HG02763 (cell line): ENCODE data around the gene IQCN.

Experiments
- ATAC-seq: cut with Tn5 transposase; IDR thresholded peaks from one replicate; pipeline ENCODE4 v1.9.1; 2021; ENCODE audit warnings: mild to moderate bottlenecking, moderate library complexity; ENCODE audit not compliant: unreplicated experiment

Gene IQCN

DNA sequence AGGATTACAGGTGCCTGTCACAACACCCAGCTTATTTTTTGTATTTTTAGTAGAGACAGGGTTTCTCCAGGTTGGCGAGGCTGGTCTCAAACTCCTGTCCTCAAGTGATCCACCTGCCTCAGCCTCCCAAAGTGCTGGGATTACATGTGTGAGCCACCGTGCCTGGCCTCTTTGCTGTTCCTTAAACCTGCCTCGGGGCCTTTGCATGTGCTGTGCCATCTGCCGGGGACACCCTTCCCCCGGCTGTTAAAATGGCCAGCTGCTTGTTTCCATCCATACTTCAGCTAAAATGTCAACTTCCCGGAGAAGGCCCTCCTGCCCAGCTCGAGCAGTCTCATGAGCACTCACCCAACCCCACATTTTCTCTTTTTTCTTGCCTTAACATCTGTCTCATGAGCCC is 29.0 kb downstream of the IQCN start:
- ATAC-seq: no peak

DNA sequence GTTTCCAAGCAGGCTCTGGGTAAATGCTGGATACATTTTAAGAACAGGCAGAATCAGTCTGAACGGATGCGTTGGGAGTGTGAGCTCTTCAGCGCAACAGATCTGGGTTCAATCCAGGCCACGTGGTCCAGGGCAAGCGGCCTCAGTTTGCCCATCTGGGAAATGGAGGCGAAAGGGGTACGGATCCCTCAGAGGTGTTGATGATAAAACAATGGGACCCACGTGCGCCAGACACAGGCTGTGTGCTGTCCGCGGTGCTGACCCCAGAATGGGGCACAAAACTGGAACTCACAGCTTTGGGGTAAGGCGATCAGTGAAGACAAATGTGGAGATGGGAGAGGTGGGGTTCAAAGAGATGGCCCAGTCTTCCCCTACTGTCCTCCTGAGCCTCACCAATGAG is 34.9 kb downstream of the IQCN start:
- no peak for ATAC-seq

DNA sequence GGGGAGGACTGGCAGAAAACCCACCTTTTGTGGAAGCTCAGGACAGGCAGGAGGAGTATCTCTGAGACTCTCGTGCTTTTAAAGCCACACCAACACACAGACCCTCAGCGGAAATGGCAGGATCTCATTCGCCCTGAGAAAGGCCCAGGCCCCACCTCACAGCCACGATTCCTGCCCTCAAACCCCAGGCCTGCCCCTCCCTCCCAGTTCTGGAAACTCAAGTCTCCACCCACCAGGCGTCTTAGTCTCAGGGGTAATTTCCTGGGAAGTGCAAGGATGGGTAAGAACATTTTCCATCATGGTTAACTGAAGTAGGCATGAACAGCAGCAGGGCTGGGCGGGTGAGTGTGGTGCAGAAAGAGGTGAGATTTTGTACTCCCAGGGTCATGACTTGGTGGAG is 40.1 kb downstream of the IQCN start:
- ATAC-seq: no peak

DNA sequence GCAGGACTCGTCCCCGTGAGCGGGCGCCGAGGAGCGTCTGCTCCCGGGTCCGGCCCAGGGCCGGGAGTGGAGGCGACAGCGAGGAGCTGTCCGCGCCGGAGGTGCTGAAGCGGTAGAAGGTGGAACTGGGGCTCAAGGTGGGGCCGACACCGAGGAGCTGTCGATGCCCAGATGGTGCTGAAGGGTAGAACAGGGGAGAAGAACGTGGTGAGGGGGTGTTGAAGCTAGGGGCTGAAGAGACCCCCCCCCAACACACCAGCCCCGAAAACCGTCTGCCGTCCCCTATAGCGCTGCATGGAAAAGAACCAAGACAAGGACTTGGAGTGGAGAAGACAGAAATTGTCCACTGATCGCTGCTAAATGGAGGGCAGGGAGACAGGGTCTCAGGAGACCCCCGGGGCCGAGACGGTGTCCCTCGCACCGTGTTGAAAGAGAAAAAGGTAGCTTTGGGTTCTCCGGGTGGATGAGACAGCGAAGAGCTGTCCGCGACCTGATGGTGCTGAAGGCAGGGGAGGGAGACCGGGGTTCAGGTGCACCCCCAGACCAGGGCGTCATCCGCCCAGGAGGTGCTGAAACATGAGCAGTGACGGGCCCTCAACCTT is 40.9 kb downstream of the IQCN start:
- ATAC-seq: no peak

DNA sequence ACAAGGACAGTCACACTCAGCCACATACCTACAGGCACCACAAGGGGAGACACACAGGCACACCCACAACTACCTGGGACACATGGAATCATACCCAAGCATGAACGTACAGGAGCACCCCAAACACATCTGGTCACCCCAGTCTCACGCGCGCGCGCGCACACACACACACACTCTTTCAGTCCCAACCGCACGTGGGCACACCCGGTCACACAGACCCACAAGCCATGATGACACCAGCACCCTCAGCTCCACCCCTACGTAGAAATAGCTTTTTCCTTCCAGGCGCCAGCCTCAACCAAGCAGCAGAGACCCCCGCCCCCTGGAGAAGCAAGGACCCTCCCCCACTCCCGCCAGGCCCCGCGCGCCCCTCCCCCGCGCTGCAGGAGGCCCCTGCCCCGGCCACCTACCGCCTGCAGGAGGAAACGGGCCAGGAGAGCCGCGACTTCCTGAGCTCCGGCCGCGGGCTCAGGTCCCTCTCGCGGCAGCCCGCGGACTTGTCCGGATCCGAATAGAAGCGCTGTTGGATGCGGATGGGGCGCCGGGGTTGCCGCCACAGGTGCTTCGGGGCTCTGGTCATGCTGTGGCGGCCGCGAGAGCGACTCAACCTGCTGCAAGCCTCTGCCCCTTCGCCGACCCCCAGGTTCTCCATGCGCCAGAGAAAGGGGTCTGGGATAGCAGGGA is 41.6 kb downstream of the IQCN start:
- no peak for ATAC-seq

DNA sequence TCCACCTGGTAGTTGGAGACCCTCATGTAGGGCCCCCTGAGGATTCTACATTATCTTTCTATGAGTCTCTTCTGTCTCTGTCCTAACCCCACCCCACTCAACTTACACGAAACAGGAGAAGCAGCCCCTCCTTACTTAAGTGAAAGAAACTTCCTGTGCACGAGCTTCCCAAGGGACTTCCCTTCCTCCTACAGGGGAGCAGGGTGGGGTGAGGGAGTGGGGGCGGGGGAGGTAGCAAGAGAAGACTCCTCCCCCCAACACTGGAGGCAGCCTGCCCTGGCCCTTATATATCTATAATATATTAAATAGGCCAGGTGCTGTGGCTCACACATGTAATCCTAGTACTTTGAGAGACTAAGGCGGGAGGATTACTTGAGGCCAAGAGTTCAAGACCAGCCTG is 42.5 kb downstream of the IQCN start:
- no peak for ATAC-seq

DNA sequence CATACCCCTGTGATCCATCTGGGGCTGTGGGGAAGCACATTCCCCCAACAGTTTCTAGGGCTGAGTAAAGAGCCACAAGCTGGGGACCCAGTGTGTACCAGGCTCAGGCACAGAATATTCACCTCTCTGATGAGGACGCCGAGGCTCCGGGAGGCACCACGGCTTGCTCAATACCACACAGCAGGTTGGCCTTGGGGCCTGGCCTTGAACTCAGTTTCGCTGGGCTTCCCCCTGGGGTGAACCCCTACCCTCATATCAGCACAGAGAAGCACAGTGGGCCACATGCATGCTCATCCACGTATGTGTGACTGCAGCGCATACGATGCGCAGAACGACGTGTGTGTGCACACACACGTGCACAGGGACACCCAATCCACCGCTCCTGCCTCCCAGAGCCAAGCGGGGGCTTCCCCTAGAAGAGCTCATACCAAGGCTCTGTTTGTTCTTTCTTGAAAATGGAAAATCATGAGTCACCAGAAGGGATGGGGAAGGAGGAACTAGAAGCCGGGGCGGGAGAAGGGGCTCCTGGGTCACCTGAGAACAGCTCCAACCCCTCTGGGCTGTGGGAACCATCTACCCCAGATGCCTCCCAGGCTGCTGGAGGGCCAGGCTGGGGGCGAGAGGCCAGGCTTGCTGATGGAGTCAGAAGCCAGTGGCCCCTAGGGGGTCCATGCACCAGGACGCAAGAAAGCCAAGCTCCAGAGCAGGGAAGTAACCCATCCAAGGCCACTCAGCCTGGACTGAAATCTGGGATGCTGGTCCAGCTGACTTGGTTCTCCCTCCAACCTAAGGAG is 43.1 kb downstream of the IQCN start:
- no peak for ATAC-seq

DNA sequence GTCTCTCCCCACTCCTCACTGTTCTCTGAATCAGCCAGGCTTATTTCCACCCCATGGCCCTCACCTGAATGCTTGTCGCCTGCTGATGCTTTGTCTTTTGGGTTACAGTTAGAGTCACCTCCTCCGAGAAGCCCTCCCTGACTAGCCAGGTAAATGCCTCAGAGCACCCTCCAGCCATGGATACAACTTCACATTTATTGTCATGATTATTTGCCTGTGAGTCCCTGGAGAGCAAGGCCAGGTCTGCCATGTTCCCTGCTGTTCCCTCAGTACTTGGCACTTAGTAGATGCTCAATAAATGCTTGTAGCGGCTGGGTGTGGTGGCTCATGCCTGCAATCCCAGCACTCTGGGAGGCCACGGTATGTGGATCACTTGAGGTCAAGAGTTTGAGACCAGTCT is 44.3 kb downstream of the IQCN start:
- no peak for ATAC-seq

DNA sequence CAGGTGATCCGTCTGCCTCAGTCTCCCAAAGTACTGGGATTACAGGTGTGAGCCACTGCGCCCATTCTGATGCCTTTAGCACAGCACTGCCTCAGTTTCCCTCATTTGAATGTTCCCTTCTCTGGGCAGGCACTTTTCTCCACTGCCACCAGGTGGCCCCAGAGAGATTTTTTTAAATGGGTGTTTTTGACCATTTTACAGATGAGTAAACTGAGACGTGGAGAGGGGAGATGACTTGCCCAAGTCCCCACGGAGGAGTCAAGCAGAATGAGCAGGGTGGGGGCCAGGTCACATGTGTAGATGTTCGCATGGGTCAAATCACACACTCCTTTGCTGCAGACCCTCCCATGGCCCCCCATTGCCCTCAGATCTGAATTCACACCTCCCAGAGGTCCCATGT is 44.8 kb downstream of the IQCN start:
- no peak for ATAC-seq

DNA sequence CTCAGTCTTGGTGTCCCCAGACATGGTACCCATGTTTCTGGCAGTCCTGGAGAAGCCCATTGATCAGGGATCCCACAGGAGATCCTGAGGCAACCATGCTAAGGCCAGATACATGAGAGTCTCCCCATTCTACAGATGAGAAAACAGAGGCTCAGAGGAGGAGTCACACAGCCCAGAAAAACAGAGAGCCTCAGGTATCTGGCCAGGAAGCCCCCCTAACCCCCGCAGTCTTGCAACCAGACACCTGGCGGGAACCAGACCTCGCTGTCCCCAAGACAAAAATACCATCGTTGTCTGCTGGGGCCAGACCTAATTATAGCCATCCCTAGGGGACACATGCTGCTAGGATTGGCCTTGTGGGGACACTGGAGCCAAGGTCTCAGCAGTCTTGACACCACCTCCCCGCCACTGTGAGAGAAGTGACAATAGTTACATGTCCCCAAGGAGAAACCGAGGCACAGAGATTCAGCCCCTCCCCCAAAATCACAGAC is 46.4 kb downstream of the IQCN start:
- no peak for ATAC-seq

DNA sequence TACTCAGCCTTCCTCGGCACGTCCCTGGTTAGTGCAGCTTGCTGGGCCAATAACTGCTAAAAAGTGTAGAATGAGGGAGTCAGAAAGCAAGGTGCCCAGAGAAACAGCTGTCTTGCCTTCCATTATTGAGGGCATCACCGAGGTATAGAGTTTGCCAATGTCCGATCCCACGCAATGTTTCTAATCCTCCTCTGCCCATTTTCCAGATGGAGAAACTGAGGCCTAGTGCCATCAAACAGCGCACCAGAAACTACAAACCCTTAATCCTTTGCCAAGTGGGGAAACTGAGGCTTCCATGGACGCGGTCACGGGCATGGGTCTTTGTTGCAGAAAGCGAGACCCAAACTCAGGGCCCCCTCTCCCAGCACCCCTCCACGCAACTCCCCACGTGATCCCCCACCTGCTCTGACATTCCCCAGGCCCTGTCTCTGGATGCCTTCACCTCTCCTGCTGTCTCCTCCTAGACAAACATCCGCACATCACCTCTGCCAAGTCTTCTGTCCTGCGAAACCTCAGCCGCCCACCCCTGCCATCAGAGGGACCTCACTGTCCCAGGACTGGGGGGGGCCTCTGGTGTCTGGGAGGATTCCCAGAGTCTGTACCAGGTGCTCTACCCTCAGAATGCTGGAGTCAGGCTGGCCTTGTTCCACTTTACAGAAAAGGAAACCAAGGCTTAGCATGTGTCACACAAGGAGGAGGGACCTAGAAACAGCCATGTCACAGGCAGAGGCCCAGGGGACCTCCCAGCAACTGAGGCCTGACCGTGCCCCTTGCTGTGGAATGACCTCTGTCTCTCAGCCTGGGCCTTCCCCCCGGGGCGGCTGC is 47.1 kb downstream of the IQCN start:
- ATAC-seq: no peak

DNA sequence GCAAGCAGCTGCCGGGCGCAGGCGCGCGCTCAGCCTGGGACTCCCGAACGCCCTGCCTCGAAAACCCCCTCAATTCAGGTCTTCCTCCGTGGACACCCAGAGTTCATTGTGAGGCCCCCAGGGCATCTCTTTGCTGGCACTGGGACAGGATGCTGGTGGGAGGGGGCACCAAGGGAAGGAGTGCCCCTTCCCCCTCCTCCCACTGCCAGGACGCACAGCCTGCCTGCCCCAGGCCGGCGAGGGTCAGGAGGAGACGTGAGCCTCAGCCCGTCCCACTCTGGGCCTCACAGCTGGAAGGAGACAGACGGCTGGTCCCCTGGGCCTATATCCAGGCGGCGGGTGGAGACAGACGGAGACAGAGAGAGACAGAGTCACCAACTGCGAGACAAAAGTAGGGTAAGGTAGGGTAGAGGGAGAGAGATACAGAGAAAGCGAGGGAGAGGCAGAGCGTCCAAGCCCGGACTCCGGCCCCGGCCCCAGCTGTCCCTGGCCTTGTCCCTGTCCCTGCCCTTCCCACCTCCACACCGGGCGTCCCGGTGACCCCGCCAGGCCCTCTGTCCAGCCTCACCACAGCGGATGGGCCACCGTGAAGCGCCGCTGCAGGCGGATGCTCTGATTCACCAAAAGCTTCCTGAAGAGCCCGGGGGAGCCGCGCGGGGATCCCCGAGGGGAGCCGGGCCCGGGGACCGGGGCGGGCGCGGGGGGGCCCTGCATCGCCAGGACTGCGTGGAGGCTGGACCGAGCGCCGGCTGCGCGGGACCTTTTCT is 48.4 kb downstream of the IQCN start, which contains the start of gene PDE4C:
Gene PDE4C, minus strand, starts transcription at position 737 of the 767 bp plus-strand sequence. Its CDS starts 23 bp downstream, at position 714.
- no peak for ATAC-seq

DNA sequence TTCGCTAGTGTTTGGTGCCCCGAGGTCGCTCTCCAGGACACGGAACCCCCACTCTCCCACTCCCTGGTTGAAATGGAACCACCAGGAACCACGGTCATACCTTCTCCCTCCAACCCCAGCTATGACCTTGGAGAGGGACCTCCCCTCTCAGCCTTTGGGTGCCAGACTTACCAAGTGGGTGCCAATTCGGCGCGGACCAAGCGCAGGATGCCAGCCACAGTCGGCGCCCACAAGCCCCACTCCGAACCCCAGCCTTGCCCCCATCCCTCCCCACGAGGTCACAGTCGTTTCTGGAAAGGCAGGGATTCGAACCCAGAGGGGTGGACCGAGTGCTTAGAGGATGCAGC is 48.9 kb downstream of the IQCN start:
- no peak for ATAC-seq

DNA sequence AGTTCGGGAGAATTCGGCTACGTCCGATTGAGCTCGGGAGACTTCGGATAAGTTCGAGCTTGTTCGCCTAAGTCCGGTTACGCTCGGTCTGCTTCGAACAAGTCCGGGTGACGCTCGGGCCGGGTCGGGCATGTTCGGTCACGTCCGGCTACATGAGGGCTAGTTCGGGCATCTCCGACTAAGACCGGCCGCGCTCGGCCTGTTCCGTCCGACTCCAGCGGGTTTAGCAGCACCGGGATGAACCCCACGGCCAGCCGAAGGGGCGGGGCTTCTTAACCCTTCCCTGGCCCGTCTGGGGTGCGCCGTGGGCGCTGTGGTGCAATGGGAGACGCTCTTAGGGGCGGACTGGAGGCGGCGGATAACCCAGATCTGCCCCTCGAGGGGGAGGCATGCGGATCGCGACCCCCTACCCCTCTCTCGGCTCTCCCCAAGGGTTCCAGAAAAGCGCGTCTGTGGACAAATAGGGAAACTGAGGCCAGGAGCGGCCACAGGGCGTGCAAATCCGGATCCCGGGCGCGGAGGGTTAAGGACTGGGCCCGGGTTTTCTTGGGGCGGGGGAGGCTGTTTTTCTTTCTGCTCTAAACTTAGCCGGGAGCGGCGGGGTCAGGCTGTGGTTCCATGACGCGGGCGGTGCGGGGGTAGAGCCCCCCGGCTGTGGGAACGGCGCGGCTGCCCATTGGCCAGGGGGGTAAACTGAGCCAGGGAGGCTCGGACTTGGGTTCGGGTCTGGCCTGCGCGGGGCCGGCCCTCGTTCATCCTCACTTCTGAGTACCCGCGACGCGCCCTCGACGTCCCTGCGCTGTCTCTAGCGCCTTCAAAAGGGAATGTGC is 49.5 kb downstream of the IQCN start:
- ATAC-seq: peak; percentile 82

DNA sequence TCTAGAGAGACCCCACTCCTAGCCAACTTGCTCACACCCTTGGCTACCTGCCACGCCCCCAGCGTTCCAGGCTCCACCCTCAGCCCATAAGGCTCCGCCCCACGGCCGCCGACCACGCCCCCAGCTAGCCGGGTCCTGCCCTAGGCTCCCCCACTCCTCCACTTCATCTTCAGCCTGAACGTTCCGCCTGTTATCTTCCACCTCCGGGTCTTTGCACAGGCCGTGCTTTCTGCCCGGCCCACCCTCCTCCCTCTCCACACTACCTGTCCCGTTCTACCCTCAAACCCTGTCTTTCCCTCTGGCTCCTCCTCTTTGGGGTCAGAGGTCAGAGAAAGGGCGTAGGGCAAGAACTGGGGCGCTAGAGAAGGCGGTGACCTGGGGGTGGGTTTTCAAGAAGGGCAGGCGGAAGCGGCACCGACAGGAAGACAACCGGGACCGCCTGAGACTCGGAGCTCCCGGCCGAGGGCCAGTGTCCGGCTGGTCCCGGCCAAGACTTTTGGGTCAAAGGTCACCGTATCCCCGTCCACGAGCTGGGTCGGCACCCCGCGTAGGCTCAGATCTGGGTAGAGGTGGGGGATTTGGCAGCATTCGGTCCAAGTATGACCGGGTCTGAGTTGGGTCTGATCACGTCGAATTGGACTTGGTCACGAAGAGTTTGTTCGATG is 50.3 kb downstream of the IQCN start:
- ATAC-seq: no peak

DNA sequence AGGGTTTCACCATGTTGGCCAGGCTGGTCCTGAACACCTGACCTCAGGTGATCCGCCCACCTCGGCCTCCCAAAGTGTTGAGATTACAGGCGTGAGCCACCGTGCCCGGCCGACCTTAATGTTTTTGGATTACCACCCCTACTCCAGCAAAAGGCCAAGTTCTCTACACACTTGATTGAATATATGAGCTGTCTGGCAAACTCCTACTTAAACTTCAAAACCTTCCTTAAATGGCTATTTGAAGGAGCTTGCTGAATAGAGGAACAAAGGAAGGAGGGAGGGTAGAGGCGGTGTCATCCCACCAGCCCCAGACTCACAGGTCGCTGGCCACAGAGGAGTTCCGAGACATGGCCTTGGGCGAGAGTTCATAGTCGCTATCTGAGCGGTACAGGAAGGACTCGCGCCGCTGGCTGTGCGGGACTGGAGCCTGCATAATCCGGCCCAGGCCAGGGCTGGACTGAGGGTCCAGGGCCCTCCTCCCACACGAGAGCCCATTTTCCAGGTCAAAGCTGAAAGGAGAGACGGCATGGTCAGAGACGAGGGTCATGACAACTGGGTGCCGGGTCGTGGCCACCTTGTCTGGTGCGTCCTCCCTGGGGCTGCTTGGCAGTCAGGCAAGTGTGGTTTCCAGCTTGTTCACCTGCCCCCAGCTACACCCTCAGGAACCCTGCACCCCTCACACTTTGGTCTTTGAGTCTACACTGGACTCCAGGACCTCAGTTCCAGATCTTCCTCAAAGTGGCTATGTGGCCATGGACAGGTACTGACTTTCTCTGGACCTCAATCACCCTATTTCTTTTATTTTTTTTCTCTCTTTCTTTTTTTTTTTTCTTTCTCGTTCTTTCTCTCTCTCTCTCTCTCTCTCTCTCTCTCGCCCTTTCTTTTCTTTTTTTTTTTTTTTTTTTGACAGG is 52.2 kb downstream of the IQCN start:
- no peak for ATAC-seq

DNA sequence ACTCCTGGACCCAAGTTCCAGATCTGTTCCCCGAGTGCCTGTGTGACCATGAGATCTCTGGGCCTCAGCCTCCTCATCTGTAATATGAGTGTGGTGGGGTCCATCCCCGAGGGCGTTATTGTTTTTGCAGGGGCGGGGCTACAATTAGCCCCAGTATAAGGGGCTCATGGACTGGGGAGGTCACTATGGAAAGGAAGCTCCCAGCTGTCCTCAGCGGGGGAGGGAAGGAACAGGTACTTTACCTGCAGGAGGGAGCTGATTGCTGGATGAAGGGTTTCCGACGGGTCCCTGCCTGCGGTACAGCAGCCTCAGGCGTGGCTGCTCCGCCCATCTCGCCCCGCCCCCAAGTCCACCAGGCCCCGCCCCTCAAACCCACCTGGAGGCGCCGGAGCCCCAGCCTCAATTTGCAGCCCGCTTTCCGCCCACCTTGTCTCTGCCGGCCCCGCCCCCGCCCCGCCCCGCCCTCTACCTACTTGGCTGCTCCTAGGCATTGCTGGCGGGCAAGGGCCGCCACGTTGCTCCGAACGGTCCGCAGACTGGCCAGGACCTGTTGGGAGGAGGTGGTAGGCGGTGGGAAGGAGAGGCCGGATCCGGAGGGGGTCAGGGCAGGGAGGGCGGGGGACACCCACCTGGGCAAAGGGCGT is 53.5 kb downstream of the IQCN start:
- ATAC-seq: no peak
